Neural progenitor cell (in vitro differentiated cells): Measurements from ENCODE around the gene SCLY. TPM values are rescaled to one million over a fixed set of nuclear protein-coding genes. Genes with fewer than 3 reads are reported as not detected.
A peak's percentile ranks its signal among the peaks of the same experiment; 100 is the strongest.

ENCODE experiments used
- DNase-seq: peaks from one replicate; pipeline ENCODE4 v3.0.0-alpha.2; 2016; ENCODE audit warnings: low spot score
- H2AFZ ChIP-seq: fragments of 200-600 bp; sonication (generic); replicated peaks from 2 replicates; pipeline ENCODE4 v1.6.1; 2016; ENCODE audit warnings: antibody characterized with exemption
- H3F3A ChIP-seq: fragments of 200-600 bp; sonication (generic); 2 replicates; pipeline ENCODE4 v1.6.1; 2016; ENCODE audit warnings: antibody characterized with exemption, low read depth
- H3K27ac ChIP-seq: fragments of 200-600 bp; sonication (generic); 2 replicates; pipeline ENCODE4 v1.5.1; 2016; ENCODE audit warnings: mild to moderate bottlenecking
- H3K27me3 ChIP-seq: fragments of 200-600 bp; sonication (generic); 2 replicates; pipeline ENCODE4 v1.6.1; 2016; ENCODE audit warnings: mild to moderate bottlenecking, moderate library complexity
- H3K36me3 ChIP-seq: fragments of 200-600 bp; sonication (generic); 2 replicates; pipeline ENCODE4 v1.5.1; 2016
- H3K4me1 ChIP-seq: fragments of 200-600 bp; sonication (generic); 2 replicates; pipeline ENCODE4 v1.6.1; 2016; ENCODE audit warnings: mixed run types
- H3K4me2 ChIP-seq: fragments of 200-600 bp; sonication (generic); 2 replicates; pipeline ENCODE4 v1.6.1; 2016
- H3K4me3 ChIP-seq: fragments of 200-600 bp; sonication (generic); 2 replicates; pipeline ENCODE4 v1.5.1; 2016
- H3K79me2 ChIP-seq: fragments of 200-600 bp; sonication (generic); 2 replicates; pipeline ENCODE4 v1.6.1; 2016; ENCODE audit warnings: low read depth
- H3K9ac ChIP-seq: fragments of 200-600 bp; sonication (generic); 2 replicates; pipeline ENCODE4 v1.6.1; 2016
- H3K9me3 ChIP-seq: fragments of 200-600 bp; sonication (generic); 2 replicates; pipeline ENCODE4 v1.5.1; 2016; ENCODE audit warnings: low read depth
- H4K20me1 ChIP-seq: fragments of 200-600 bp; sonication (generic); 2 replicates; pipeline ENCODE4 v1.6.1; 2016; ENCODE audit warnings: low read depth
- H3K27ac Mint-ChIP-seq: 3 replicates; pipeline ENCODE4 v1.8.0; 2021; ENCODE audit warnings: mixed read lengths
- H3K27me3 Mint-ChIP-seq: 2 replicates; pipeline ENCODE4 v1.8.0; 2022; ENCODE audit warnings: low read depth, mild to moderate bottlenecking, inconsistent platforms, moderate library complexity, mixed read lengths; ENCODE audit not compliant: insufficient read depth
- H3K36me3 Mint-ChIP-seq: 3 replicates; pipeline ENCODE4 v1.8.0; 2021; ENCODE audit warnings: mixed read lengths
- H3K4me1 Mint-ChIP-seq: 3 replicates; pipeline ENCODE4 v1.8.0; 2021; ENCODE audit warnings: mixed read lengths
- H3K4me3 Mint-ChIP-seq: 3 replicates; pipeline ENCODE4 v1.8.0; 2021; ENCODE audit warnings: mild to moderate bottlenecking, moderate library complexity, mixed read lengths
- H3K9me3 Mint-ChIP-seq: 3 replicates; pipeline ENCODE4 v1.8.0; 2020; ENCODE audit warnings: mixed read lengths
- EZH2 ChIP-seq: fragments of 200-600 bp; sonication (generic); IDR thresholded peaks from 2 replicates; pipeline ENCODE4 v1.6.1; 2017; ENCODE audit warnings: antibody characterized with exemption, mild to moderate bottlenecking, moderate library complexity
- EZH2phosphoT487 ChIP-seq: fragments of 200-600 bp; sonication (generic); IDR thresholded peaks from 2 replicates; pipeline ENCODE4 v1.6.1; 2017; ENCODE audit warnings: antibody characterized with exemption
- total RNA-seq: library from RNA; depleted of rRNA; stranded (reverse); fragments of >200 nt; gene quantifications from 2 replicates; pipeline ENCODE4 v1.2.3, GENCODE V29; 2015; ENCODE audit warnings: low replicate concordance
- TF ChIP-seq, protein P1 (sequence below): fragments of 200-600 bp; sonication (generic); IDR thresholded peaks from 2 replicates; pipeline ENCODE4 v1.5.1; 2017; ENCODE audit warnings: antibody characterized with exemption, mild to moderate bottlenecking

The SCLY gene
- total RNA-seq, 1 donor from 2014 or later, result 44.1 TPM

- no peak for DNase-seq
- TF ChIP-seq EZH2phosphoT487, result no peak
- no peak for TF ChIP-seq EZH2
- TF ChIP-seq, protein P1, sequence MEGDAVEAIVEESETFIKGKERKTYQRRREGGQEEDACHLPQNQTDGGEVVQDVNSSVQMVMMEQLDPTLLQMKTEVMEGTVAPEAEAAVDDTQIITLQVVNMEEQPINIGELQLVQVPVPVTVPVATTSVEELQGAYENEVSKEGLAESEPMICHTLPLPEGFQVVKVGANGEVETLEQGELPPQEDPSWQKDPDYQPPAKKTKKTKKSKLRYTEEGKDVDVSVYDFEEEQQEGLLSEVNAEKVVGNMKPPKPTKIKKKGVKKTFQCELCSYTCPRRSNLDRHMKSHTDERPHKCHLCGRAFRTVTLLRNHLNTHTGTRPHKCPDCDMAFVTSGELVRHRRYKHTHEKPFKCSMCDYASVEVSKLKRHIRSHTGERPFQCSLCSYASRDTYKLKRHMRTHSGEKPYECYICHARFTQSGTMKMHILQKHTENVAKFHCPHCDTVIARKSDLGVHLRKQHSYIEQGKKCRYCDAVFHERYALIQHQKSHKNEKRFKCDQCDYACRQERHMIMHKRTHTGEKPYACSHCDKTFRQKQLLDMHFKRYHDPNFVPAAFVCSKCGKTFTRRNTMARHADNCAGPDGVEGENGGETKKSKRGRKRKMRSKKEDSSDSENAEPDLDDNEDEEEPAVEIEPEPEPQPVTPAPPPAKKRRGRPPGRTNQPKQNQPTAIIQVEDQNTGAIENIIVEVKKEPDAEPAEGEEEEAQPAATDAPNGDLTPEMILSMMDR, result no peak
- Histone ChIP-seq H3K4me2 (no peak overlapping the region), H4K20me1 (no peaks in the 10 kb centered on the region), H3K27ac (no peak overlapping the region), H3K4me1 (peaks cover 7% of the 10 kb centered on the region), H3K79me2 (no peaks in the 10 kb centered on the region), H3K36me3 (no peaks in the 10 kb centered on the region), H3K4me3 (no peak overlapping the region), H3K9me3 (no peaks in the 10 kb centered on the region), H3K9ac (no peak overlapping the region), H3F3A (no peaks in the 10 kb centered on the region), H3K27me3 (no peaks in the 10 kb centered on the region), H2AFZ (no peak overlapping the region)
- H3K36me3 Mint-ChIP-seq, result peaks cover 11% of the 10 kb centered on the region
- peaks cover 14% of the 10 kb centered on the region for H3K4me1 Mint-ChIP-seq
- H3K9me3 Mint-ChIP-seq, result no peaks in the 10 kb centered on the region
- no peak overlapping the region for H3K4me3 Mint-ChIP-seq
- H3K27ac Mint-ChIP-seq, result no peak overlapping the region
- peaks cover 5% of the 10 kb centered on the region for H3K27me3 Mint-ChIP-seq
Measured at GRCh38 chr2:238095143-238095542, 34.3 kb downstream of the SCLY start.

GRCh38 chr2:238096311-238097011 is 35.7 kb downstream of the SCLY start:
- peaks cover 5% of the 10 kb centered on the region for H3K27me3 Mint-ChIP-seq
- peaks cover 7% of the 10 kb centered on the region for H3K4me1 ChIP-seq
- TF ChIP-seq EZH2 (no peak), EZH2phosphoT487 (no peak)
- TF ChIP-seq, protein P1, result no peak
- H3K36me3 Mint-ChIP-seq, result peaks cover 11% of the 10 kb centered on the region
- H3K9me3 ChIP-seq, result no peaks in the 10 kb centered on the region
- H4K20me1 ChIP-seq, result no peaks in the 10 kb centered on the region
- H3K27ac Mint-ChIP-seq, result peak overlapping the region; percentile 85
- no peaks in the 10 kb centered on the region for H3F3A ChIP-seq
- peaks cover 14% of the 10 kb centered on the region for H3K4me1 Mint-ChIP-seq
- H3K36me3 ChIP-seq, result no peaks in the 10 kb centered on the region
- no peaks in the 10 kb centered on the region for H3K9me3 Mint-ChIP-seq
- H3K4me2 ChIP-seq, result no peak overlapping the region
- no peak overlapping the region for H2AFZ ChIP-seq
- DNase-seq, result peak; percentile 41
- H3K27me3 ChIP-seq, result no peaks in the 10 kb centered on the region
- no peak overlapping the region for H3K4me3 Mint-ChIP-seq
- no peak overlapping the region for H3K9ac ChIP-seq
- no peak overlapping the region for H3K27ac ChIP-seq
- no peak overlapping the region for H3K4me3 ChIP-seq
- no peaks in the 10 kb centered on the region for H3K79me2 ChIP-seq

- H3K36me3 ChIP-seq, result no peaks in the 10 kb centered on the region
- no peak overlapping the region for H3K4me2 ChIP-seq
- H3F3A ChIP-seq, result no peaks in the 10 kb centered on the region
- no peaks in the 10 kb centered on the region for H4K20me1 ChIP-seq
- no peak overlapping the region for H3K27ac ChIP-seq
- H3K79me2 ChIP-seq, result no peaks in the 10 kb centered on the region
- Mint-ChIP-seq H3K9me3 (no peaks in the 10 kb centered on the region), H3K4me1 (peaks cover 14% of the 10 kb centered on the region), H3K4me3 (no peak overlapping the region), H3K36me3 (peaks cover 11% of the 10 kb centered on the region), H3K27me3 (peaks cover 5% of the 10 kb centered on the region), H3K27ac (no peak overlapping the region)
- H3K9me3 ChIP-seq, result no peaks in the 10 kb centered on the region
- TF ChIP-seq EZH2phosphoT487 (no peak), EZH2 (no peak)
- TF ChIP-seq, protein P1, result no peak
- H3K4me1 ChIP-seq, result peaks cover 7% of the 10 kb centered on the region
- no peak overlapping the region for H3K4me3 ChIP-seq
- no peak for DNase-seq
- H3K27me3 ChIP-seq, result no peaks in the 10 kb centered on the region
- H3K9ac ChIP-seq, result no peak overlapping the region
- no peak overlapping the region for H2AFZ ChIP-seq
Measured at GRCh38 chr2:238097201-238097987, 36.6 kb downstream of the SCLY start.
